Testis (tissue), 3 donors: ENCODE results near the gene ZBTB5. TPM values are rescaled to one million over a fixed set of nuclear protein-coding genes. Genes with fewer than 3 reads are reported as not detected.

Experiments used
- DNase-seq: peaks from one replicate; pipeline ENCODE4 v3.0.0-alpha.2; 2019
- H3K27ac ChIP-seq, 2 donors: fragments of 200-600 bp; sonication (generic); one replicate each; pipeline ENCODE4 v1.5.1; 2019
- H3K27me3 ChIP-seq: fragments of 200-600 bp; sonication (generic); one replicate; pipeline ENCODE4 v1.5.1; 2019
- H3K36me3 ChIP-seq: fragments of 200-600 bp; sonication (generic); one replicate; pipeline ENCODE4 v1.5.1; 2017; ENCODE audit warnings: low read depth; ENCODE audit errors: missing control alignments
- H3K4me1 ChIP-seq: fragments of 200-600 bp; sonication (generic); one replicate; pipeline ENCODE4 v1.5.1; 2019
- H3K4me3 ChIP-seq, 2 donors: fragments of 200-600 bp; sonication (generic); one replicate each; pipeline ENCODE4 v1.5.1; 2017 to 2019
- H3K9me3 ChIP-seq: fragments of 200-600 bp; sonication (generic); one replicate; pipeline ENCODE4 v1.5.1; 2017
- CTCF ChIP-seq, 3 experiments: fragments of 450-650 bp in 2 of 3; fragments of 200-600 bp in 1 of 3; sonication (generic) in 1 of 3; IDR thresholded peaks; one replicate each; pipeline ENCODE4 v1.5.1; 2016 to 2019; ENCODE audit warnings: antibody characterized with exemption in 3 of 3, mild to moderate bottlenecking in 2 of 3, moderate library complexity in 1 of 3
- POLR2A ChIP-seq: fragments of 450-650 bp; IDR thresholded peaks from one replicate; pipeline ENCODE4 v1.6.1; 2017; ENCODE audit warnings: antibody characterized with exemption, mild to moderate bottlenecking, moderate library complexity
- WGBS, 2 donors: methylation state at CpG; one replicate each; pipeline ENCODE4 v1.1.5; 2018; 5-methylcytosine and 5-hydroxymethylcytosine counted together
- intact Hi-C: fragments of 100-400 bp; cut with DNase I; formaldehyde crosslinking; loops from one replicate; pipeline ENCODE4 v1.15.1; 2023; ENCODE audit warnings: low total_unique reads
- polyA plus RNA-seq: library from polyadenylated mRNA; stranded (reverse); fragments of 350-450 nt; fragmentation: Illumina TruSeq; extraction: RNeasy Lipid Tissue Mini Kit (QIAGEN cat#74804); gene quantifications from one replicate; pipeline ENCODE4 v1.2.3, GENCODE V29; 2014; ENCODE audit warnings: low read depth, low replicate concordance; ENCODE audit not compliant: insufficient read depth
- total RNA-seq, 2 donors: library from RNA; depleted of rRNA; stranded (reverse); fragments of >200 nt; gene quantifications; one replicate each; pipeline ENCODE4 v1.2.3, GENCODE V29; 2016

The ZBTB5 gene
- total and polyA plus RNA-seq, 3 donors from 2014 or later: 20.4 to 33.8 (median 28.4) TPM

GRCh38 chr9:37395663-37396062 lies 69.6 kb downstream of the ZBTB5 start:
- intact Hi-C loops: no loop called here
- Histone ChIP-seq H3K4me1 (no peaks in the 10 kb centered on the region), H3K36me3 (no peaks in the 10 kb centered on the region), H3K27me3 (no peaks in the 10 kb centered on the region), H3K9me3 (no peaks in the 10 kb centered on the region), H3K27ac (no peak overlapping the region), H3K4me3 (no peak overlapping the region)
- TF ChIP-seq CTCF (IDR thresholded peaks at IDR 0.05) (no peak), POLR2A (no peak)
- no peak for DNase-seq
- 84 to 94% methylated on average over 8 of the region's 8 CpGs for WGBS, 2 donors

- TF ChIP-seq CTCF (IDR thresholded peaks at IDR 0.05) (no peak), POLR2A (no peak)
- no peak overlapping the region for H3K27ac ChIP-seq
- intact Hi-C loops: no loop called here
- no peaks in the 10 kb centered on the region for H3K27me3 ChIP-seq
- no peak overlapping the region for H3K4me3 ChIP-seq
- no peaks in the 10 kb centered on the region for H3K36me3 ChIP-seq
- 77 to 78% methylated on average over 12 of the region's 12 CpGs for WGBS, 2 donors
- H3K4me1 ChIP-seq: no peaks in the 10 kb centered on the region
- H3K9me3 ChIP-seq: no peaks in the 10 kb centered on the region
- DNase-seq: no peak
Observed at GRCh38 chr9:37395229-37395628, 70.0 kb downstream of the ZBTB5 start.

GRCh38 chr9:37392272-37392671 lies 73.0 kb downstream of the ZBTB5 start:
- Histone ChIP-seq H3K9me3 (no peaks in the 10 kb centered on the region), H3K4me3 (peak overlapping the region in 1 of 2 donors; percentile 34), H3K27ac (no peak overlapping the region), H3K27me3 (no peaks in the 10 kb centered on the region), H3K36me3 (no peaks in the 10 kb centered on the region), H3K4me1 (no peaks in the 10 kb centered on the region)
- WGBS, 2 donors: 60 to 72% methylated on average over 6 to 7 of the region's 8 CpGs
- peak; percentile 48 for DNase-seq
- intact Hi-C loops: no loop called here
- TF ChIP-seq POLR2A: no peak
- TF ChIP-seq CTCF (IDR thresholded peaks at IDR 0.05): no peak

- H3K36me3 ChIP-seq: no peaks in the 10 kb centered on the region
- 56 to 66% methylated on average over 7 of the region's 7 CpGs for WGBS, 2 donors
- no peak overlapping the region for H3K27ac ChIP-seq
- H3K4me3 ChIP-seq: no peak overlapping the region
- TF ChIP-seq POLR2A: no peak
- no peaks in the 10 kb centered on the region for H3K4me1 ChIP-seq
- DNase-seq: no peak
- no peaks in the 10 kb centered on the region for H3K27me3 ChIP-seq
- intact Hi-C loops: no loop called here
- H3K9me3 ChIP-seq: no peaks in the 10 kb centered on the region
Observed at GRCh38 chr9:37390759-37391158, 74.5 kb downstream of the ZBTB5 start.

Other genes with a start within 250 kb of the ZBTB5 start
- 100 to 1,000 TPM; 195 to 262 TPM for gene GRHPR, start 42.8 kb downstream of the ZBTB5 start, total RNA-seq
- 130 TPM for gene GRHPR, start 42.8 kb downstream of the ZBTB5 start, polyA plus RNA-seq
- gene POLR1E, start 20.5 kb upstream of the ZBTB5 start, total RNA-seq: 10 to 100 TPM; 18.6 to 23.8 TPM
- gene POLR1E, start 20.5 kb upstream of the ZBTB5 start, polyA plus RNA-seq: 20.6 TPM
- 10 to 100 TPM; 28.3 to 31.7 TPM for gene FBXO10, start 110.9 kb upstream of the ZBTB5 start, total RNA-seq
- 28.7 TPM for gene FBXO10, start 110.9 kb upstream of the ZBTB5 start, polyA plus RNA-seq
- 100 to 1,000 TPM in 1 of 2 donors, 10 to 100 TPM in 1; 96.5 to 113 TPM for gene TOMM5, start 127.1 kb upstream of the ZBTB5 start, total RNA-seq
- 126 TPM for gene TOMM5, start 127.1 kb upstream of the ZBTB5 start, polyA plus RNA-seq
- 10 to 100 TPM; 48.0 to 67.3 TPM for gene FRMPD1, start 185.5 kb upstream of the ZBTB5 start, total RNA-seq
- gene FRMPD1, start 185.5 kb upstream of the ZBTB5 start, polyA plus RNA-seq: 15.9 TPM